ENCODE measurements around the gene PHKB.

Gene PHKB

DNA sequence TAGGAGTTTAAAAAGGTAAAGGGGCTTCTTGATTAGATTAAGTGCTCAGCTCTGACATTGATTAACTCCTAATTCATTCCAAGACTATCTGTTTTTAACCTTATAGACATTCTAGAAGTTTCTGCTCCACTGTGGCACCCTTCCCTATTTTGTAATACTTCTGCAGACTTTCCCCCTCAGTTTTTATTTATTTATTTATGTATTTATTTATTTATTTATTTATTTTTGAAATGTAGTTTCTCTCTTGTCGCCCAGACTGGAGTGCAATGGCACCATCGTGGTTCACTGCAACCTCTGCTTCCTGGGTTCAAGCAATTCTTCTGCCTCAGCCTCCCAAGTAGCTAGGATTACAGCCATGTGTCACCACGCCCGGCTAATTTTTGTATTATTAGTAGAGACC, 185.8 kb downstream of the PHKB start:
- TF ChIP-seq, protein P1, sequence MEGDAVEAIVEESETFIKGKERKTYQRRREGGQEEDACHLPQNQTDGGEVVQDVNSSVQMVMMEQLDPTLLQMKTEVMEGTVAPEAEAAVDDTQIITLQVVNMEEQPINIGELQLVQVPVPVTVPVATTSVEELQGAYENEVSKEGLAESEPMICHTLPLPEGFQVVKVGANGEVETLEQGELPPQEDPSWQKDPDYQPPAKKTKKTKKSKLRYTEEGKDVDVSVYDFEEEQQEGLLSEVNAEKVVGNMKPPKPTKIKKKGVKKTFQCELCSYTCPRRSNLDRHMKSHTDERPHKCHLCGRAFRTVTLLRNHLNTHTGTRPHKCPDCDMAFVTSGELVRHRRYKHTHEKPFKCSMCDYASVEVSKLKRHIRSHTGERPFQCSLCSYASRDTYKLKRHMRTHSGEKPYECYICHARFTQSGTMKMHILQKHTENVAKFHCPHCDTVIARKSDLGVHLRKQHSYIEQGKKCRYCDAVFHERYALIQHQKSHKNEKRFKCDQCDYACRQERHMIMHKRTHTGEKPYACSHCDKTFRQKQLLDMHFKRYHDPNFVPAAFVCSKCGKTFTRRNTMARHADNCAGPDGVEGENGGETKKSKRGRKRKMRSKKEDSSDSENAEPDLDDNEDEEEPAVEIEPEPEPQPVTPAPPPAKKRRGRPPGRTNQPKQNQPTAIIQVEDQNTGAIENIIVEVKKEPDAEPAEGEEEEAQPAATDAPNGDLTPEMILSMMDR (IDR thresholded peaks at IDR 0.05; ENCODE audit: low read length, missing control alignments), result no peak
- no peak for DNase-seq (ENCODE audit: low read depth)
- no peak overlapping the region for H3K4me3 ChIP-seq (replicated peaks; ENCODE audit: low read depth, low read length)

DNA sequence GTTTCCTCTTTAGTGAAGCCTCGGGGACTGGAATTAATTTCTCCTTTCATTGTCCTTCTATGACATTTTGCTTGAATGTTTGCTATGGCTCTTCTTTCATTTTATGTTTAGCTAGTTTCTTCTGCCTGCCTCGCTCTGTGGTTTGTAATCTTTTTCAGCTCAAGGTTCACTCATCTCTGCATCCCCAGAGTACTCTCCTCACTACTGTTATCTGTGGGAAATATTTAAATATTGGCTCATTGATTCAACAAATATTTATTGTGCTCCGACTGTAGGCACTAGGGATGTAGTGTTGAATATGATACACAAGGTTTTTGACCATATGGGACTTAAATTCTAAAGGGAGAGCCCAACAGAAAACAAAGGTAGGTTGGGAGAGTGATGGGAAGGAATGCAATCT, 195.9 kb downstream of the PHKB start:
- DNase-seq (ENCODE audit: low read depth), result no peak
- TF ChIP-seq, protein P1 (IDR thresholded peaks at IDR 0.05; ENCODE audit: low read length, missing control alignments), result no peak
- H3K4me3 ChIP-seq (replicated peaks; ENCODE audit: low read depth, low read length), result no peak overlapping the region

DNA sequence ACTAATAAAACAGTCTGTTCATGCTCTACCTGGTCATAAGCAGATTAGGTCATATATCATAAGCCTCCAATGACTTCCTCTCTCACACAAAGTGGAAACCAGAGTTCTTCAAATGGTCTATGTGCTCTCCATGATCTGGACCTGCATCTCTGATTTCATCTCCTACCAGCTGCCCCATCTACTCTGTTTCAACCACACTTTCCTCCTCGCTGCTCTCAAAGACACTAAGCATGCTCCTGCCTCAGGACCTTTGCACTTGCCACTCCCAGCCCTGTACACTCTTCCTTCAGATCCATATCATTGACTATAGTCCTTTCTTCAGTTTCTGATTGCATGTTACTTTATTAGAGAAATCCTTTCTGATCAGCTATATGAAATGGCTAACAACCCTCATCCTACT, 196.8 kb downstream of the PHKB start:
- no peak for DNase-seq (ENCODE audit: low read depth)
- TF ChIP-seq, protein P1 (IDR thresholded peaks at IDR 0.05; ENCODE audit: low read length, missing control alignments), result no peak
- no peak overlapping the region for H3K4me3 ChIP-seq (replicated peaks; ENCODE audit: low read depth, low read length)

DNA sequence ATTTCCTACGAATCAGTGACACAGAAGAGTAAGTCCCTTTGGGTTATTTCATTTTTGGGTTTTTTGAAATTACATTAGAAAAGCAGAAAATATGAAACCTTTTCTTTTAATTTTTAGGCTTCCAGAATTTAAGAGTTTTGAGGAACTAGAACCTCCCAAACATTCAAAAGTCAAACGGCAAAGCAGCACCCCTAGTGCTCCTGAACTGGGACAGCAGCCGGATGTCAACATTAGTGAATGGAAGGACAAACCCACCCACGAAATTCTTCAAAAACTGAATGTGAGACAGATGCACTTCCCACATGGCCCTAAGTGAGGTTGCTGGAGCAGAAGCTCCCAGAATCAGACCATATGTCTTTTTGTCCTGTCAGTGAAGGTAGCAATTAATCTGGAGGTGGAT, 199.4 kb downstream of the PHKB start:
- DNase-seq (ENCODE audit: low read depth), result no peak
- TF ChIP-seq, protein P1 (IDR thresholded peaks at IDR 0.05; ENCODE audit: low read length, missing control alignments), result no peak
- H3K4me3 ChIP-seq (replicated peaks; ENCODE audit: low read depth, low read length), result no peak overlapping the region

DNA sequence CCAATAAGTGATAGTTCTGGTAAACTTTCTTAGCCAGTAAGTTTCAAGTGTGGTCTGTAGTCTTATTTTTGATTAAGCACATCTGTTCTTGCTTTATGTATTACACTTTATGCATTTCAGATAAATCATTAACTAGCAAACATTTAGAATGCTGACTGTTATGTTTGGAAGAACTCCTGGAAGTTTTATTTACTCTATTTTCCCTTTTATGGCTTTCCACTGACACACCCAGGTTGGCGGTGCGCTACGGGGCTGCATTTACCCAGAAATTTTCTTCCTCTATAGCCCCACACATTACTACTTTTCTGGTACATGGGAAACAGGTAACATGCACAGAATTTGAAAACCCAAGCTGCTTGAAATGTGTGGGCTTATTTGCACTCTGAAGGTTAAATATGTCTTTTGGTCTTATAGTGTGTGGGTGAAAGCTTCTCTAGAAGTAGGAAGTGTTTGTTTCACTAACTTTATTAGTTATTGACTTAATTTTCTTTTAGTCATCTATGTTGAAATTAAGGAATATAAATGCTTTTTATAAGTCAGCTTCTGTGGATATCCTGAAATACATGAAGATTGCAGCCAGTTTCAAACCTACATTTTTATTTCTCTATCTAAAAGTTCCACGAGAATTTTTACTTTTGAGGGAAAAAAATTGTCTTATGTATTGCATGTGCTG, 203.7 kb downstream of the PHKB start:
- no peak overlapping the region for H3K4me3 ChIP-seq (replicated peaks; ENCODE audit: low read depth, low read length)
- TF ChIP-seq, protein P1 (IDR thresholded peaks at IDR 0.05; ENCODE audit: low read length, missing control alignments), result no peak
- no peak for DNase-seq (ENCODE audit: low read depth)

DNA sequence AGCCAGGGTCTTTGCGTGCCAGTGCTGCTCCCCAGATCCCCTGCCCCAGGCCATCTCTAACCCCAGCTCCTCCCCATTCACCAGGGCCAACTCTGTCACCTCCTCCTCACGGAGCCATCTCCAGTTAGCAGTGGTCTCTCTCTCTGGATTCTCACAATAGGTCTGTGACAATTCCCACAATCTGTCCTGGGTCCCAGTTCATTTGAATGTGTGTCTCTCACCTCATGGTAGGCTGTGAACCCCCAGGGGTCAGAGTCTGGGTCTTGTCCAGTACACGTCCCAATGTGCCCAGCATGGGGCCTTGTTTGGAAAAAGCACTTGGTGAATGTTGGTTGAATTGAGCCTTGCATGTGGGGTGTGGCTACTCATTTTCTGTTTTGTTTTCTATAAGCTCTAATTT, 205.3 kb downstream of the PHKB start:
- TF ChIP-seq, protein P1 (IDR thresholded peaks at IDR 0.05; ENCODE audit: low read length, missing control alignments), result no peak
- no peak overlapping the region for H3K4me3 ChIP-seq (replicated peaks; ENCODE audit: low read depth, low read length)
- no peak for DNase-seq (ENCODE audit: low read depth)

DNA sequence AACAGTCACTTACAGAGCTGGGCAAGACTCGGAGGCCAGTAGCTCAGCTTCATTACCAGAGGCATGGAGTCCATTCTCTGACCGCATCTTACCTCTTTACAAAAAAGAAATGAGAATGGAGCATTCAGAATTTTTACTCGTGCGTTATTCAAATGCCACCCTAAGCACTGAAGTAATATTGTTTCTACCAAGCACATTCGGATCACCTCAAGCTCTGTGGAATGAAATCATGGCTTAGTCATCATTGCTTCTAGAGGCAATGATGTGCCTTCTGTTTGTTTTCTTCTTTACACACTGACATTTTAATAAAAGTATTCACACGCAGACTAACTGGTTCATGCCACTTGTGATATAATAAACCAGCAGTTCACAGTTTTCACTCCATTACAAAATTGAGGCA, 206.8 kb downstream of the PHKB start:
- TF ChIP-seq, protein P1 (IDR thresholded peaks at IDR 0.05; ENCODE audit: low read length, missing control alignments), result no peak
- H3K4me3 ChIP-seq (replicated peaks; ENCODE audit: low read depth, low read length), result no peak overlapping the region
- no peak for DNase-seq (ENCODE audit: low read depth)
